HG03457 (cell line): ENCODE measurements around the gene MTG2.

Experiments
- ATAC-seq: cut with Tn5 transposase; IDR thresholded peaks from one replicate; pipeline ENCODE4 v1.9.1; 2021; ENCODE audit warnings: moderate number of reproducible peaks; ENCODE audit not compliant: unreplicated experiment

MTG2 gene

GRCh38 chr20:62246872-62247652 is 64.2 kb downstream of the MTG2 start:
- ATAC-seq, result no peak

- ATAC-seq, result no peak
Observed at GRCh38 chr20:62248890-62249560, 66.2 kb downstream of the MTG2 start.

GRCh38 chr20:62252342-62252966 is 69.6 kb downstream of the MTG2 start:
- no peak for ATAC-seq
